Body of pancreas (tissue), 4 donors: Measurements from ENCODE around the gene DOCK2.

ENCODE experiments used
- POLR2A ChIP-seq, 3 donors: fragments of 450-650 bp; IDR thresholded peaks; one replicate each; pipeline ENCODE4 v1.6.1; 2016; ENCODE audit warnings: antibody characterized with exemption in 3 of 3, mild to moderate bottlenecking in 2 of 3
- TF ChIP-seq, protein P1 (sequence below), 7 experiments: fragments of 450-650 bp in 4 of 7; fragments of 200-600 bp in 3 of 7; sonication (generic) in 3 of 7; IDR thresholded peaks; one replicate each; pipeline ENCODE4 v1.5.1; 2016 to 2019; ENCODE audit warnings: antibody characterized with exemption in 7 of 7

DNA sequence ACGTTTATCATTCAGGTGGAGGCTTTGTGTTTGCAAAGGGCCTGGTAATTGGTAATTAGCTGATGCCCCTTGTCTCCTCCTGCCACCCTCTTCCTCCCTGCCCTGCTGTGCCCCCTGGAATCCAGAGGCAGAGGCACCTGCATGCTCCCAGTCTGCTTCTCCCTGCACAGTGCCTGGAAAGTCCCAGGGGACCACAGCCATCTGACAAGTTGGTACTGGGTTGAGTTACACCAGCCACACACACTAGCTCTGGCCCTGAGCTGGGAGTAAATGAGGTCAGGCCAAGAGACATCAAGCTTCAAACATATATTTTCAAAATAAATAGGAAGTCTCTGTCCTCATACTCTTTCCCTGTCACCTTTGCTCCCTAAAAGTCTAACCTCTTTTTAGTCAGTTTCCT is 286.9 kb downstream of the DOCK2 start:
- TF ChIP-seq POLR2A (IDR thresholded peaks at IDR 0.05), result no peak
- TF ChIP-seq, protein P1, sequence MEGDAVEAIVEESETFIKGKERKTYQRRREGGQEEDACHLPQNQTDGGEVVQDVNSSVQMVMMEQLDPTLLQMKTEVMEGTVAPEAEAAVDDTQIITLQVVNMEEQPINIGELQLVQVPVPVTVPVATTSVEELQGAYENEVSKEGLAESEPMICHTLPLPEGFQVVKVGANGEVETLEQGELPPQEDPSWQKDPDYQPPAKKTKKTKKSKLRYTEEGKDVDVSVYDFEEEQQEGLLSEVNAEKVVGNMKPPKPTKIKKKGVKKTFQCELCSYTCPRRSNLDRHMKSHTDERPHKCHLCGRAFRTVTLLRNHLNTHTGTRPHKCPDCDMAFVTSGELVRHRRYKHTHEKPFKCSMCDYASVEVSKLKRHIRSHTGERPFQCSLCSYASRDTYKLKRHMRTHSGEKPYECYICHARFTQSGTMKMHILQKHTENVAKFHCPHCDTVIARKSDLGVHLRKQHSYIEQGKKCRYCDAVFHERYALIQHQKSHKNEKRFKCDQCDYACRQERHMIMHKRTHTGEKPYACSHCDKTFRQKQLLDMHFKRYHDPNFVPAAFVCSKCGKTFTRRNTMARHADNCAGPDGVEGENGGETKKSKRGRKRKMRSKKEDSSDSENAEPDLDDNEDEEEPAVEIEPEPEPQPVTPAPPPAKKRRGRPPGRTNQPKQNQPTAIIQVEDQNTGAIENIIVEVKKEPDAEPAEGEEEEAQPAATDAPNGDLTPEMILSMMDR (IDR thresholded peaks at IDR 0.05), result no peak
